HFF-Myc (cell line): Measurements from ENCODE around the gene CRACR2B.

Source experiments
- DNase-seq: peaks from one replicate; pipeline ENCODE4 v3.0.0-alpha.2; 2011; ENCODE audit warnings: low read depth; ENCODE audit errors: extremely low read depth
- H3K4me3 ChIP-seq: replicated peaks from 2 replicates; pipeline ENCODE4 v1.5.1; 2011; ENCODE audit warnings: low read depth, mild to moderate bottlenecking, control low read depth, low read length
- CTCF ChIP-seq: IDR thresholded peaks from 2 replicates; pipeline ENCODE4 v1.5.1; 2012; ENCODE audit warnings: mild to moderate bottlenecking, low read depth, low read length, control low read depth; ENCODE audit errors: missing control alignments

The CRACR2B gene

GRCh38 chr11:848380-848931 is 20.7 kb downstream of the CRACR2B start:
- DNase-seq: no peak
- no peak overlapping the region for H3K4me3 ChIP-seq
- TF ChIP-seq CTCF: peak; percentile 85

GRCh38 chr11:849104-849824 is 21.5 kb downstream of the CRACR2B start:
- no peak for TF ChIP-seq CTCF
- DNase-seq: no peak
- H3K4me3 ChIP-seq: peak overlapping the region; percentile 39

- no peak for DNase-seq
- H3K4me3 ChIP-seq: peak overlapping the region; percentile 34
- no peak for TF ChIP-seq CTCF
Observed at GRCh38 chr11:849951-850774, 22.4 kb downstream of the CRACR2B start.

DNA sequence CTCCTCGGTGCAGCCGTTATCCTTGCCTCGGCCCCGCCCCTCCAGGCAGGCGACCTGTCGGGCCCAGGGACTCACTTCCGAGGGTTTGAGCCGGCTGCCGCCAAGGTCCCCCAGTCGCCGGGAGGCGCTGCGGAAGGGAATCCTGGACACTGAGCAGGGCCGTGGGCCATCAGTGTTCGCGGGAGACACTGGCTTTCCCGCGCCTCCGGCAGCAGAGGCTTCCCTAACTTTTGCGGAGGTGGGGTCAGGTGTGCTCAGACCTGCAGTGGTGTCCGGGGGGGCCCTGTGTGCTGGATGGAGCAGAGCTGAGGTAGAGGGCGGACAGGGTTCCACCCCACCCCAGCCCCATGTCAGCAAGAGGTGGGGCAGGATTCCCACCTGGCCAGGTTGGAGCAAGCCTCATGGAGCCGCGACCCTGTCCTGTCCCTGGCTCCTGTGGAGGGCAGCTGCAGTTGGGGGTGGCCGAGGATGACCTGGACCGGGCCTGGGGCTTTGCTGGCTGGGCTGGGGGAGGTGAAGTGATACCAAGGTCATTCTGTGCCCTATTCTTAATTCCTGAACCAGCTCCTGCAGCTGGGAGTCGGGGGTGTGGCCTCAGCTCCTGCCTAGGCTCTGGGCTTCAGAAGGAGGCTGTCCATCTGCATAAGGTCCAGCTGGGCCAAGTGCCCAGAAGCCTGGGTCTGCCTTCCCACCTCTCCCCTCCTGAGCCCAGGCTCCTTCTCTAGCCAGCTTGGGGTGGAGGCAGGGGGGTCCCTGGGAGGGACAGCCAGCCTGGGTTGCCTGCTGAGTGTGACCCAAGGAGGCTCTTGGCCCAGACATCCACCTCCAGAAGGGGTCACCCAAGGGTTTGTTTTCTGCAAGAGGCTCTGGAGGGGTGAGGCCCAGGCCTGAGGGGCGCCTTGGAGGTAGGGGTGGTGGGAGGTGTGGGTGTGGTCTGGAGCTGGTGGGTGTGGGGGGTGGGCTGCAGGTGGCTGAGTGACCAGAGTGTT is 23.4 kb downstream of the CRACR2B start:
- 0 out of 2 replicates have a peak overlapping the region, but pooled peaks have one; percentile 1 for H3K4me3 ChIP-seq
- DNase-seq: no peak
- TF ChIP-seq CTCF: no peak

DNA sequence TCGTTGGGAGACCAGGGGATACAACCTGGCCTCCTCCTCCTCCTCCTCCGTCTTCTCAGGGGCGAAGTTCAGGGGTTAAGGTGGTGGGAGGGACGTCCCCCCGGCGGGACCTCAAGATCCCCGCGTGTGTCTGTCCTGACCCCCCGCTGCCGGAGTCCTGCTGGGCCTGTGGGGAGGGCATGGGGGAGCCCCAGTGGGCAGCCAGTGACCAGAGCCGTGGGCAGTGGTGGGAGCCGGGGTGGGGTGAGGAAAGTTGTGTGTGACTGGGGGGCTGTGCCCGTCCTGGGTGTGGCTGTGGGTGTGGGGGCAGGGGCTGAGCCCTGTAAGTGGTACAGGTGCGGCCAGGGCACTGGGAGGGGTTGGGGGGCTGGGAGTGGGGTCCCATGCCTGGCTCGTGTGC is 25.0 kb downstream of the CRACR2B start:
- no peak for DNase-seq
- TF ChIP-seq CTCF: no peak
- no peak overlapping the region for H3K4me3 ChIP-seq
